GM19324 (cell line): Measurements from ENCODE around the gene GNB2.

Source experiments
- ATAC-seq: cut with Tn5 transposase; IDR thresholded peaks from one replicate; pipeline ENCODE4 v1.9.1; 2021; ENCODE audit warnings: mild to moderate bottlenecking, moderate library complexity; ENCODE audit not compliant: unreplicated experiment, low FRiP score

Gene GNB2

DNA sequence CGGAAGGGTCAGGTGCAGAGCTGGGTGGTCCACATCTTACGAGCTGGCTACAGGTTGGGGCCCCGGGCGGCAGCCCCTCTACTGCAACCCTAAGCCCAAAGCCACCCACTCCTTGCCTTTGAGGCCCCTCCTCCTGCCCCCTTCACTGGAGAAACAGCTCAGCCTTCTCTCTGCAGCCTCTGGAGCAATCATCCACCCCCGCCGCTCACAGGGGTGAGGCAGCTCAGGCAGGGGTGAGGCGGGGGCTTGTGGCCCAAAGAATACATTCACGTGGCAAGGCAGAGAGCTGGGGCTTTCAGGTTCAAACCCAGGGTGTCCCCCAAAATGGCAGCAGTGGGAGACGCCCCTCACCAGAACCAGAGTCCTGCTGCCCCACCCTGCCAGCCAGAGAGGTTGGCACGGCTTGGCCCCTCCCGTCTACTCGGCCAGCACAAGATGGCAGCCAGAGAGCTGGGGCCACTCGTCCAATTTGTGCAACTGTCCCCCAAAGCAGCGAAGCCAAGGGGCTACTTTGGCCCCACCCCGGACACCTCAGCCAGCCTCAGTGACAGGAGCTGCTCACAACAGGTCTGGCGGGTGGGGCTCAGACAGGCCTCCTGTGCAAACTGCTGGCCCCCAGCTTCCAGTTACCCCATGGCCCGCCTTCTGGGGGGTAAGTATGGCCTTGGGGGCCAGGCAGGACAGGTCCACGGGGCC lies 7.2 kb downstream of the GNB2 start:
- no peak for ATAC-seq

DNA sequence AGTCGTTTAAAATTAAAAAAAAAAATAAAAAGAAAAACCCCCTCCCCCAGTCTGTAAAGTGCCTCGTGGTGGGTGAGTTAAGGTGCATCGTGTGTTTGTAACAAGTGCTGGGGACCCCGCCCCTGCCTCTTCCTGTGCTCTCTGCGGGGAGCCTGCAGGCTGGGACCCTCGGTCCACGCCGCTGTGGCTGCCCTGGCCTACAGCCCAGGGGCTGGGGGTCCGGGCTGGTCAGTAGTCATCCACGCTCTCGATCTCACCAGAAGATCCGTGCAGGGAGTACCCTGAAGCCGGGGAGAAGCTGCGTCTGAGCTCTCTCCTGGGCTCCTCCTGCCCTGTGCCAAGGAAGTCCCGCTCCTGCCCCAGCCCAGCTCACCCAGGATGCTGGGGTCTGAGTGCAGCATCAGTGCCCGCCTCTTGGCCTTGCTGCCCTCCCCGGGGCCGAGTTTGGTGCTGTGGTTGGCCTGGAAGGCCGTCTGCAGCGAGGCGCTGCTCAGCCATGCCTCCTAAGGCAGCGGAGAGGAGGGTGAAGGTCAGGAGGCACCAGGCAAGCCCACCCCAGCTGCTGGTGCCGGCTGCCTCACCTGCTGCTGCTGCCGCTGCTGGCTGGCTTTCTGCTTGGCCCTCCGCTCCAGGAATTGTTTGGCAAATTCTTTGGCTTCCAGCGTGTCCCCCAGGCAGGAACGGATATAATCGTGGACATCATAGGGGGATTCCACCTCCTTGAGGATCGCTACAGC lies 8.1 kb downstream of the GNB2 start:
- no peak for ATAC-seq

GRCh38 chr7:100682228-100682741 lies 8.7 kb downstream of the GNB2 start:
- no peak for ATAC-seq

GRCh38 chr7:100682991-100683658 lies 9.6 kb downstream of the GNB2 start:
- no peak for ATAC-seq

DNA sequence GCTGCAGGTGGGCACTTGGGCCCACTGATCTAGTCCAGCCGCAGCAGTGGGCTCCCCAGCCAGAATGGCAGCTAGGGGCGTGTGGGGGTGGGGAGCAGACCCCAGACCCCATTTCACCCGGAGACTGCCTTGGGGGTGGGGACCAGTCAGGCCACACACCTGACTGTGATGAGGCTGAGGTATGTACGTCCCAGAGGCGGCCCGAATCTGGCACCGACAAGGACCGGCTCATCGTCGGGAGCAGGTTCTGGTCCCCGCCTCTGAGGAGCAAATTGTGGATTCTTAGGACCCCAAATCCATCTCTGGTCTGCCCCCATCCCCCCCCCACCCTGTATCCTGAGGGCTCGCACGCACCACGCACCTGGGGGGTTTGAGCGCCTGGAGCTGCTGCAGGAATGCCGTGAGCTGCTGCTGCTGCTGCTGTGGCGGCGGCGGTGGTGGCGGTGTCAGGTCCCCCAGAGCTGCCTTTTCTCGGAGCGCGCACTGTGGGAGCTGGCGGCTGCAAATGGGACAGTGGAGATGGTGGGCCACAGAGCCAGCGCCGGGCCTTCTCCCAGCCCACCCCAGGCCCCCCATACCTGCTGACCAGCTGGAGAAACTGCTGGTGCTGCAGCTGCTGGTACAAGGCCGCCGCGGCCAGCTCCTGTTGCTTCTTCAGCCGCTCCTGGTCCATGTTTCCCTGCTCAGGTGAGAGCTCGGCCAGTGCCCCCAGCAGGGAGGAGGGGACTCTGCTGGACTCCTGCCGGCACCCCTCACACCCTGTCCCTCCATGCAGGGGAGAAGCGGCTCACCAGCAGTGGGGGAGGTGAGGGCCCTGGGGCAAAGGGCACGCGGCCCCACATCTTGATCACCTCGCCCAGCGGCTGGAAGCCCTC lies 10.4 kb downstream of the GNB2 start:
- ATAC-seq: no peak

GRCh38 chr7:100684534-100685042 lies 11.0 kb downstream of the GNB2 start:
- ATAC-seq: no peak

DNA sequence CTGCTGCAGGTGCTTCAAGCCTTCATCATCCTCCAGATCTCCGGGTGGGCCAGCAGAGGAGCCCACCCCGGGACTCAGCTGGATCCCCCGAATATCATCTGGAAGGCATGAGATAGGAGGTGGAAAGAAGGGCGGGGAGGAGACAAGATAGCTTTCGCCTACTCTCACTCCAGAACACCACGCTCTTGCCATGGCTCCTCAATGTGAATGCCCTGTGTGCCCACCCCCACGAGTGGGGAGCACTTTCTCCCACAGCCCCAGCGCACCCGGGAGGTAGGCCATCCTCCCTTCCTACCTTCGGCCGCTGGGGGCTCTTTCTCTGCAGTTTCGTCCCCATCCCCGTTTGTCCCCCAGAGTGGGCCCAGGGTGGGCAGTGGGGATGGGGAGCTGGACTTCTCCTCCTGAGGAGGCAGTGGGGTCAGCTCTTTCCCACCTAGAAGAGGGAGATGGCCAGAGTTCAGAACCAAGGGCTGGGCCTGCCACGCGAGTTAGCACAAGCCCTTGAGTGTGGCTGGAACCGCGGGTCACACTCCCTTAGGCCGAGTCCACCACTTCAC lies 11.6 kb downstream of the GNB2 start:
- ATAC-seq: no peak

- no peak for ATAC-seq
Measured at GRCh38 chr7:100685631-100686145, 12.1 kb downstream of the GNB2 start.

- ATAC-seq: no peak
Measured at GRCh38 chr7:100686201-100686821, 12.8 kb downstream of the GNB2 start.

DNA sequence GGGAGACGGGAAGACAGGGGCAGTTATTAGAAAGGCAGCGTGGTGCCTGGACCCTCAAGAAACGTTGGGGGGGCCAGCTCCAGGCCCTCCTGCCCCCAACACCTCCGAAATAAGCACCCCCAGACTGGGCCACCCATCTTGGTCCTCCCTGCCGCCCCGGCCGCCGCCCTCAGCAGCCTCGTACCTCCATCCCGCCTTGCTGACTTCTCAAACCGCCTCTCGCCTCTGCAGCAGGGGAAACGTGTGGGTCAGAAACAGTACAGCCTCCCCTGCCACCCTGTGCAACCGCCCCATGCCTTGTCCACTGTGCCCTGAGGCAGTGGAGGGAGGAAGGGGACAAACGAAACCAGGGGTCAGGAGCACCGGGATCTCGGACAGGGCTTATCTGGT lies 13.3 kb downstream of the GNB2 start:
- ATAC-seq: no peak

DNA sequence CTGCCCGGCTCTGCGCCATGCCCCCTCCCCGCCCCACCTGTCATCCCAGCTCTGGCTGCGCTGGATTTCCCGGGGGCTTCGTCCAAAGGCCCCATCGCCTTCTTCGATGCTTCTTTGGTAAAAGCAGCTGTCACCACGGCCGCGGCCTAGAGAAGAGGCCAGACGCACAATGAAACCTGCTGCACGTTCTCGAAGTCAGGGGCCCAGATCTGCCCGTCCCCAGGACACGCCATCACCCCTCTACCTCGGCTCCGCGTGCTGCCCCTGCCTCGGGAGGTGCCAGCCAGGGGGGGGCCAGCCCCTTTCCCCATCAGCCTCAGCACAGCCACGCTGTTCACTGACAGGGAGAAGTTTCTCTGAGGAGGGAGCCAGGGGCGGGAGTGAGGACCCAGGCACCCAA lies 13.7 kb downstream of the GNB2 start:
- ATAC-seq: no peak

DNA sequence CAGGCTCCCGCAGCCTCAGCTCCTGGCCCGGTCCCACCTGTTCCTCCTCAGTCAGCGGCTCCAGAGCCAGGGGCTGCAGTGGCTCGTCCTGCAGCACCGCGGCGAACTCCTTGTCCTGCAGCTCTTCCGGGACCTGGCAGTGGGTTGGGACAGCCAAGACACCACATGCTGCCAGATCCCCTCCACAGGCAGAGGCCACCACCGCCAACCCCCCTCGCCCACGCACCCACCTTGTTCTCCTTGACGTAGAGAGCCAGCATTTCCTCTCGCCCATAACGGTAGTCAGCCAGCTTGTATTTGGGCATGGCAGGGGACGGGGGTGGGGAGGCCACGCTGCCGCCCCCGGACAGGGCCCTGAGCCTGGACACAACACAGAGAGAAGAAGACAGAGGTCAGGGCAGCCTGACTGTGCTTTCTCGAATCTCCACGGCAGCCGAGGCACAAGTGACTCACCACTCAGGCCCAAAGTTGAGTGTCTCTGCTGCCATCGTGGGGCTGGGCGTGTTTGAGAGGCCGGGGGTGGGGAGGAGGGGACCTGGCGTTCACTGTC lies 14.3 kb downstream of the GNB2 start:
- no peak for ATAC-seq

DNA sequence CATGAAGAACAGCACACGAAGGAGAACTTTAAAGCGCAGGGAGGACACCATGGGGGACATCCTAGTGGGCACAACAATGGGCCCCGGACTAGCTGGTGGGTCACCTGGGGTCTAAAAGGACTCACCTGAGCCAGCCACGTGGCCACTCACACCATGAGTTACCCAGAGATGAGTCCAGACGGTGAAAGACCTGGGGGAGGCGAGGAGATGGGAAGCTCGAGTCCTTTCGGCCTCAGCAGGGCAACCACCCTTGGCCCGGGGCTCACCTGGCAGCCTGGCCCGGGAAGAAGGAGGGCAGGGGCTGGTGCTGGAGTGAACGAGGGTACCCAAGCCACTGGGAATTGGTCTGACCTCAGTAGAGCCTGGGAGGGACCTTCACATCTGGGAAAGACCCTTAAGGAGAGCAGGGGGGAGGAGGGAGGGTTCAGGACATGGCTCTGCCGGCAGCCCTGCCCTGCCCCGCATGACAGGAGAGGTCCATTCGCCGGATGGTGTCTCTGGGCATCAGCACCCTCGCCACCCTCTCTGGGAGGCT lies 14.9 kb downstream of the GNB2 start:
- no peak for ATAC-seq

GRCh38 chr7:100689230-100690135 lies 15.9 kb downstream of the GNB2 start:
- ATAC-seq: no peak

DNA sequence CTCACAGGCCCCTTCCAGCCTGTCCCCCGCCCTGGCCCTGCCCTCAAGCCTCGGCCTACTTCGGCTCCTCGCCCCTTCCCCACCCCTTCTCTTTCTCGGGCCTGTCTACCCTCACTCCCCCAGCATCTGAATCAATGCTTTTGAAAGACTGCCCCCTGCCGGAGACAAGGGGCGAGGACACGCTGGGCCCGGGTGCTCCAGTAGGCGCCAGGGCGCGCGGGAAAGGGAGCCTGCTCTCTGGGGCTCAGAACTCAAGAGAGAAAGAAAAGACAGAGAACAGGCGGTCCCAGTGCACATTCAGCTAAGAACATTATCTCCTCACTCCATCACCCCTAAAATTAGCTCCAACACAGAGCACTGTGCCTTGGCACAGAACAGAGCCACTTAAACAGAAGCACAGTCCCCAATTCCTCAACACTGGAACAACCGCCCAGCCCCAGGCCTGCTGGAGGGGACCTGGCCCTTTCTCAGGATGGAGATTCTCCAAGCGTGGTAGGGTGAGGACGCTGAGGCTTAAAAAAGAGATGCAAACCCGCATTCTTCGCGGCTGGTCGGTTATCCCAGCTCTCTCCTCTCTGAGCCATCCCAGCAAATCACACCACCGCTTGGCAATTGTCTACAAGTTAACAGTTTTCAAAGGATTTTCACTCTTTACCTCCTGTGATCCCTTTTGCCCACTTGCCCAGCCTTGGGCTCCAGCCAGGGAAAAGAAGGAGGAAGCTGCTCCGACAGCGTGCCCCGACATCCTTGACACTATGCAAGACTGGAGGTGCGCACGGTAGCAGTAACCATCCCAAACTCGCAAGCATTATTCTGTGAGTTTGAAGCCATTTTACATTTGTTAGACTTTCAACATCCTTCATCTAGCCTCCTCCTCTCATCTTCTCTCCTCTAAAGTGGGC lies 18.4 kb downstream of the GNB2 start:
- no peak for ATAC-seq

DNA sequence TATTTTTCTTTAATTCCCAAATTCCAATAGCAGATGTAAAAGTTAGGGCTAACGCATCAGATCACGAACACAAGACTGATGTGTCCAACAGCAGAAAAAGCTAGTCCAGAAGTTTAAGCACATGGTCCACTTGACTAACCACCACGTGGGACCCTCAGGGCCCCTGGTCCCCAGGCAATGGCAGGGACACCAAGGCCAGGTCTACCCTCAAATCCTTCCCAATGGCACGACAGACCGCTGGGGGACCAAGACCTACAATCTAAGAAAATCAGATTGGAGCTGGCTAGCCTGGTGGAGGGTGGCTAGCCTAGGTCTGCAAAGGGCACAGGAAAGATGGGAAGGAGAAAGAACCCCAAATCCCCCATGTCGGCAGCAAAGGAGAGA lies 19.0 kb downstream of the GNB2 start:
- no peak for ATAC-seq
